PFSK-1 (cell line): Measurements from ENCODE around the gene AK2.

Source experiments
- POLR2AphosphoS5 ChIP-seq: IDR thresholded peaks from 2 replicates; pipeline ENCODE4 v1.6.1; 2012; ENCODE audit warnings: low read depth, mild to moderate bottlenecking, control low read depth, low read length, moderate library complexity
- SIN3A ChIP-seq: IDR thresholded peaks from 2 replicates; pipeline ENCODE4 v1.6.1; 2012; ENCODE audit warnings: mild to moderate bottlenecking, low read length, moderate library complexity, borderline replicate concordance; ENCODE audit not compliant: insufficient read depth

GRCh38 chr1:33072707-33073106 lies 36.0 kb upstream of the AK2 start:
- TF ChIP-seq SIN3A (no peak), POLR2AphosphoS5 (no peak)
